Gastroesophageal sphincter (tissue), 3 donors: ENCODE measurements around the gene POMGNT2.

ENCODE experiments used
- POLR2A ChIP-seq, 2 donors: fragments of 450-650 bp; IDR thresholded peaks; one replicate each; pipeline ENCODE4 v1.6.1; 2017; ENCODE audit warnings: antibody characterized with exemption in 2 of 2, mild to moderate bottlenecking in 2 of 2, moderate library complexity in 1 of 2
- TF ChIP-seq, protein P1 (sequence below), 4 experiments: fragments of 200-600 bp in 2 of 4; fragments of 450-650 bp in 2 of 4; sonication (generic) in 1 of 4; IDR thresholded peaks; one replicate each; pipeline ENCODE4 v1.5.1; 2017 to 2019; ENCODE audit warnings: antibody characterized with exemption in 4 of 4, mild to moderate bottlenecking in 2 of 4, moderate library complexity in 2 of 4

DNA sequence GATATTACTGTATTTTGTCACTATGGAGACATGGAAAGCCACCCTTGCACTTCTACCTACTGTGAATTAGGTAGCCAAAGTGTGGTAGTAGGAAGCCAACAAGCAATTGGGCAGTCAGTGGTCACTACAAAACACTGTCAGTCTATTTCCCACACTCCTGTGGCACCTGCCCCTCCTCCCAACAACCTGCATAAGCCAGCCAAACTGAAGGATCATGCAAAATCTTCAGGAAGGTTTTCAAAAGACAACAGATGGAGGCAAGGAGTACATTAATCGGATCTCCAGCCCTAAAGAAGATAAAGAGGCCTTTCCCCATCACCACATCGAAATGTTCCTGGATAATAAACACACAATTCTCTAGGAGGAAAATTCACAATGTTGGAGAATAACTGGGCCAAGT, 11.9 kb downstream of the POMGNT2 start:
- no peak for TF ChIP-seq POLR2A (IDR thresholded peaks at IDR 0.05)
- TF ChIP-seq, protein P1, sequence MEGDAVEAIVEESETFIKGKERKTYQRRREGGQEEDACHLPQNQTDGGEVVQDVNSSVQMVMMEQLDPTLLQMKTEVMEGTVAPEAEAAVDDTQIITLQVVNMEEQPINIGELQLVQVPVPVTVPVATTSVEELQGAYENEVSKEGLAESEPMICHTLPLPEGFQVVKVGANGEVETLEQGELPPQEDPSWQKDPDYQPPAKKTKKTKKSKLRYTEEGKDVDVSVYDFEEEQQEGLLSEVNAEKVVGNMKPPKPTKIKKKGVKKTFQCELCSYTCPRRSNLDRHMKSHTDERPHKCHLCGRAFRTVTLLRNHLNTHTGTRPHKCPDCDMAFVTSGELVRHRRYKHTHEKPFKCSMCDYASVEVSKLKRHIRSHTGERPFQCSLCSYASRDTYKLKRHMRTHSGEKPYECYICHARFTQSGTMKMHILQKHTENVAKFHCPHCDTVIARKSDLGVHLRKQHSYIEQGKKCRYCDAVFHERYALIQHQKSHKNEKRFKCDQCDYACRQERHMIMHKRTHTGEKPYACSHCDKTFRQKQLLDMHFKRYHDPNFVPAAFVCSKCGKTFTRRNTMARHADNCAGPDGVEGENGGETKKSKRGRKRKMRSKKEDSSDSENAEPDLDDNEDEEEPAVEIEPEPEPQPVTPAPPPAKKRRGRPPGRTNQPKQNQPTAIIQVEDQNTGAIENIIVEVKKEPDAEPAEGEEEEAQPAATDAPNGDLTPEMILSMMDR (IDR thresholded peaks at IDR 0.05), result no peak
